Measurements from ENCODE around the gene ADCY5. TPM values are rescaled to one million over a fixed set of nuclear protein-coding genes. Genes with fewer than 3 reads are reported as not detected.
"Not testable (repeated sequence)": the region's sequence is repeated elsewhere in the genome, so short reads cannot be mapped to it uniquely, and the experiment has no call there.

The ADCY5 gene
- total RNA-seq, 1 donor from 2014 or later: 232 TPM

GRCh38 chr3:123239756-123240155 lies 209.1 kb downstream of the ADCY5 start:
- ATAC-seq (no peak), DNase-seq (ENCODE audit: missing footprints) (no peak)
- intact Hi-C loops (cut with DNase I): no loop called here

GRCh38 chr3:123239186-123239585 lies 209.7 kb downstream of the ADCY5 start:
- intact Hi-C loops (cut with DNase I); DNase-seq (ENCODE audit: missing footprints): not testable (repeated sequence)

GRCh38 chr3:123236902-123237301 lies 212.0 kb downstream of the ADCY5 start:
- ATAC-seq (no peak), DNase-seq (ENCODE audit: missing footprints) (no peak)
- intact Hi-C loops (cut with DNase I): no loop called here

More at GRCh38 chr3:123239186-123239585, 209.7 kb downstream of the ADCY5 start:
- not testable (repeated sequence) for ATAC-seq

Other genes starting within 250 kb of the ADCY5 start
- 14.6 TPM for gene SEC22A, start 247.1 kb downstream of the ADCY5 start, total RNA-seq
- gene HACD2, start 136.0 kb upstream of the ADCY5 start, total RNA-seq: 12.1 TPM